MM.1S (cell line): ENCODE measurements around the gene CEP104.

ENCODE experiments used
- DNase-seq: peaks from one replicate; pipeline ENCODE4 v3.0.0-alpha.2; 2015
- H2AFZ ChIP-seq: fragments of 300-600 bp; sonication (generic); 2 replicates; pipeline ENCODE4 v1.6.0; 2016; ENCODE audit warnings: antibody characterized with exemption, low read length
- H3F3A ChIP-seq: fragments of 300-600 bp; sonication (generic); 2 replicates; pipeline ENCODE4 v1.6.1; 2016; ENCODE audit warnings: mild to moderate bottlenecking, antibody characterized with exemption, low read length, moderate library complexity, mixed read lengths; ENCODE audit not compliant: insufficient read depth
- H3K27ac ChIP-seq: fragments of 300-600 bp; sonication (generic); 2 replicates; pipeline ENCODE4 v1.5.1; 2016; ENCODE audit warnings: mild to moderate bottlenecking, low read length
- H3K27me3 ChIP-seq: fragments of 300-600 bp; sonication (generic); replicated peaks from 2 replicates; pipeline ENCODE4 v1.6.0; 2016; ENCODE audit warnings: low read length; ENCODE audit not compliant: insufficient read depth
- H3K36me3 ChIP-seq: fragments of 300-600 bp; sonication (generic); replicated peaks from 2 replicates; pipeline ENCODE4 v1.6.1; 2016; ENCODE audit warnings: mild to moderate bottlenecking, low read length, mixed read lengths; ENCODE audit not compliant: insufficient read depth
- H3K4me1 ChIP-seq: fragments of 300-600 bp; sonication (generic); 2 replicates; pipeline ENCODE4 v1.6.1; 2016; ENCODE audit warnings: low read length, mixed read lengths
- H3K4me2 ChIP-seq: fragments of 300-600 bp; sonication (generic); 2 replicates; pipeline ENCODE4 v1.6.0; 2016; ENCODE audit warnings: low read depth, low read length
- H3K4me3 ChIP-seq: fragments of 300-600 bp; sonication (generic); 2 replicates; pipeline ENCODE4 v1.5.1; 2016; ENCODE audit warnings: low read length, mixed read lengths
- H3K79me2 ChIP-seq: fragments of 300-600 bp; sonication (generic); 2 replicates; pipeline ENCODE4 v1.6.1; 2016; ENCODE audit warnings: mixed run types, low read length, mixed read lengths
- H3K9ac ChIP-seq: fragments of 300-600 bp; sonication (generic); 2 replicates; pipeline ENCODE4 v1.6.1; 2016; ENCODE audit warnings: low read length, mixed read lengths
- H3K9me2 ChIP-seq: fragments of 300-600 bp; sonication (generic); replicated peaks from 2 replicates; pipeline ENCODE4 v1.6.1; 2016; ENCODE audit warnings: mild to moderate bottlenecking, low read length, mixed read lengths; ENCODE audit not compliant: insufficient read depth
- H3K9me3 ChIP-seq: fragments of 300-600 bp; sonication (generic); replicated peaks from 2 replicates; pipeline ENCODE4 v1.6.1; 2016; ENCODE audit warnings: mild to moderate bottlenecking, low read length, mixed read lengths; ENCODE audit not compliant: insufficient read depth
- H4K20me1 ChIP-seq: fragments of 300-600 bp; sonication (generic); 2 replicates; pipeline ENCODE4 v1.6.1; 2016; ENCODE audit warnings: mild to moderate bottlenecking, low read length, moderate library complexity, mixed read lengths; ENCODE audit not compliant: insufficient read depth
- EZH2 ChIP-seq: fragments of 300-600 bp; sonication (generic); optimal IDR thresholded peaks from 2 replicates; pipeline ENCODE3; 2017; ENCODE audit warnings: low read depth, mild to moderate bottlenecking, antibody characterized with exemption, low read length, mixed read lengths
- EZH2phosphoT487 ChIP-seq: fragments of 300-600 bp; sonication (generic); IDR thresholded peaks from 2 replicates; pipeline ENCODE4 v1.6.1; 2018; ENCODE audit warnings: antibody characterized with exemption, low read length
- TF ChIP-seq, protein P1 (sequence below): fragments of 300-600 bp; sonication (generic); IDR thresholded peaks from 2 replicates; pipeline ENCODE4 v1.5.1; 2016; ENCODE audit warnings: antibody characterized with exemption, low read length, mixed read lengths

CEP104 gene

DNA sequence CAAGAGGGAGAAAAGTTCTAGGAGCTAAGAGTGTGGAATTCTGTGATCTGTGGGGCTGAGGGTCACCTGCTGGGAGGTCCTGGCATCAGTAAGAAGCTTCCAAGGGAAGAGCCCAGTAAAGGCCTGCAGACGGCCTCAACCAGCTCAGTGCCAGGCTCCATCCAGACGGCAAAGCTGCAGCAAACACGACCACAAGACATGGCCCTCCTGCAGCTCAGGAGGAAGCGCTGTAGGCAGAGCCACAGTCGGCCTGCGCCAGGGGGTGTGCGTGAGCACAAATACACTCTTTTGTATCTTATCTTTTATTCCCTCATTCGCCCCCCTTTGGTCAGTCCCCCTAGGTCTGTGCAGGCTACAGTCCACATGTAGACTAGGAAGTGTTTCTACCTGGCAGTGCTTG, 29.7 kb upstream of the CEP104 start:
- Histone ChIP-seq H2AFZ (no peak overlapping the region), H3K4me2 (no peak overlapping the region), H3K4me3 (no peak overlapping the region), H3K9me2 (no peaks in the 10 kb centered on the region), H3F3A (no peaks in the 10 kb centered on the region), H3K79me2 (no peaks in the 10 kb centered on the region), H3K27ac (no peak overlapping the region), H4K20me1 (no peaks in the 10 kb centered on the region), H3K9me3 (no peaks in the 10 kb centered on the region), H3K36me3 (no peaks in the 10 kb centered on the region; the same call in 1 of the 2 replicates), H3K9ac (no peak overlapping the region), H3K27me3 (no peaks in the 10 kb centered on the region), H3K4me1 (no peaks in the 10 kb centered on the region)
- TF ChIP-seq EZH2 (no peak), EZH2phosphoT487 (no peak)
- TF ChIP-seq, protein P1, sequence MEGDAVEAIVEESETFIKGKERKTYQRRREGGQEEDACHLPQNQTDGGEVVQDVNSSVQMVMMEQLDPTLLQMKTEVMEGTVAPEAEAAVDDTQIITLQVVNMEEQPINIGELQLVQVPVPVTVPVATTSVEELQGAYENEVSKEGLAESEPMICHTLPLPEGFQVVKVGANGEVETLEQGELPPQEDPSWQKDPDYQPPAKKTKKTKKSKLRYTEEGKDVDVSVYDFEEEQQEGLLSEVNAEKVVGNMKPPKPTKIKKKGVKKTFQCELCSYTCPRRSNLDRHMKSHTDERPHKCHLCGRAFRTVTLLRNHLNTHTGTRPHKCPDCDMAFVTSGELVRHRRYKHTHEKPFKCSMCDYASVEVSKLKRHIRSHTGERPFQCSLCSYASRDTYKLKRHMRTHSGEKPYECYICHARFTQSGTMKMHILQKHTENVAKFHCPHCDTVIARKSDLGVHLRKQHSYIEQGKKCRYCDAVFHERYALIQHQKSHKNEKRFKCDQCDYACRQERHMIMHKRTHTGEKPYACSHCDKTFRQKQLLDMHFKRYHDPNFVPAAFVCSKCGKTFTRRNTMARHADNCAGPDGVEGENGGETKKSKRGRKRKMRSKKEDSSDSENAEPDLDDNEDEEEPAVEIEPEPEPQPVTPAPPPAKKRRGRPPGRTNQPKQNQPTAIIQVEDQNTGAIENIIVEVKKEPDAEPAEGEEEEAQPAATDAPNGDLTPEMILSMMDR = no peak
- no peak for DNase-seq

DNA sequence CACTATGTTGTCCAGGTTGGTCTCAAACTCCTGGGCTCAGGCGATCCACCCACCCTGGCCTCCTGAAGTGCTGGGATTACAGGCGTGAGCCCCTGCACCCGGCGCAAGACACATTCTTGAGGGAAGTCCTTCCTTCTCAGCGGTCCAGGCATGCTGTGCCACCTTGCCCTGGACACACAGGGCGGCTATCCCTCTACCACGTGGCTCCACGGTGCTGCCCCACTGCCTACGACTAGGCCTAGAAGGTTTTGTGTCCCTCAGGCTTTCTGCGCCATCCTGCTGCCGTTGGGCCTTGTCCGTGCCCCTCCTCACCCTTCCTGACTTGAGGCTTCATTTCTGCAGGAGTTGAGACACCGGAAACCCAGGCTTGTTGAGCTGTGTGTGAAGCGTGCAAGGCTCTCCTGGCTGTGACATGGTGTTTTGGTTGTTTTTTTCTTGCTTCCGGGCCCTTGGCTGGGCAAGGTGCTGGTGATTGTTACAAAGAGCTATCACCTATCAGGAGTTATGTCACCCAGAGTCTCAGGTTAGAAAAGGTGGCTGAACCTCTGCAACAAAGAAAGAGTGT, 29.2 kb upstream of the CEP104 start:
- DNase-seq = no peak
- H3K9me3 ChIP-seq = no peaks in the 10 kb centered on the region

DNA sequence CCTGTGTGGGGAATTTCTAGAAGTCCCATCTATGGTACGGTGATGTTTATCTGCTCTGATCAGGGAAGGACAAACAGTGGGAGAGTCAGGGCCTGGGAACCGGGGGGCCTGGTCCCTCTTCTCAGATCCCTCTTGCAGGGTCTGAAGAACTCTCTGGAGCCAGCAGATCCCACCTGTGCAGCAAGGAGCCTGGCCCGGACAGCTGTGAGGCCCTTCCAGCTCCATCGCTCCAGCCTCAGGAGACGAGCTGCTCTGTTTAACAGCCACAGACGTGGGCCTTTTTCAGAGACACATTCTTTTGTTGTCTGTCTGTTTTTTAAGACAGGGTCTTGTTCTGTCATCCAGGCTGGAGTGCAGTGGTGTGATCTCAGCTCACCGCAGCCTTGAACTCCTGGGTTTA, 28.6 kb upstream of the CEP104 start:
- H3K27ac ChIP-seq = no peak overlapping the region
- no peaks in the 10 kb centered on the region; the same call in 1 of the 2 replicates for H3K36me3 ChIP-seq
- H3K4me3 ChIP-seq = no peak overlapping the region
- no peaks in the 10 kb centered on the region for H3K79me2 ChIP-seq
- H3K9me2 ChIP-seq = no peaks in the 10 kb centered on the region
- H3K4me2 ChIP-seq = no peak overlapping the region
- TF ChIP-seq EZH2phosphoT487 = no peak
- TF ChIP-seq, protein P1 = no peak
- TF ChIP-seq EZH2 = no peak
- H3F3A ChIP-seq = no peaks in the 10 kb centered on the region
- H3K4me1 ChIP-seq = no peaks in the 10 kb centered on the region
- DNase-seq = no peak
- no peaks in the 10 kb centered on the region for H4K20me1 ChIP-seq
- H3K9me3 ChIP-seq = no peaks in the 10 kb centered on the region
- no peaks in the 10 kb centered on the region for H3K27me3 ChIP-seq
- H3K9ac ChIP-seq = no peak overlapping the region
- H2AFZ ChIP-seq = no peak overlapping the region

More for the DNA sequence above, 29.2 kb upstream of the CEP104 start:
- TF ChIP-seq EZH2phosphoT487 (no peak), EZH2 (no peak)
- TF ChIP-seq, protein P1 = no peak
- Histone ChIP-seq H3F3A (no peaks in the 10 kb centered on the region), H3K4me3 (no peak overlapping the region), H3K4me2 (no peak overlapping the region), H3K4me1 (no peaks in the 10 kb centered on the region), H4K20me1 (no peaks in the 10 kb centered on the region), H3K9me2 (no peaks in the 10 kb centered on the region), H3K27ac (no peak overlapping the region), H2AFZ (no peak overlapping the region), H3K36me3 (no peaks in the 10 kb centered on the region; the same call in 1 of the 2 replicates), H3K27me3 (no peaks in the 10 kb centered on the region), H3K9ac (no peak overlapping the region), H3K79me2 (no peaks in the 10 kb centered on the region)
